VCaP (cell line): ENCODE results near the gene SPOCD1.

Experiments
- H3K27ac ChIP-seq: fragments of 450-650 bp; 2 replicates; pipeline ENCODE4 v1.5.1; 2017
- CTCF ChIP-seq: fragments of 450-650 bp; conservative IDR thresholded peaks from 2 replicates; pipeline ENCODE4 v1.5.1; 2017; ENCODE audit warnings: mild to moderate bottlenecking, moderate library complexity

SPOCD1 gene

DNA sequence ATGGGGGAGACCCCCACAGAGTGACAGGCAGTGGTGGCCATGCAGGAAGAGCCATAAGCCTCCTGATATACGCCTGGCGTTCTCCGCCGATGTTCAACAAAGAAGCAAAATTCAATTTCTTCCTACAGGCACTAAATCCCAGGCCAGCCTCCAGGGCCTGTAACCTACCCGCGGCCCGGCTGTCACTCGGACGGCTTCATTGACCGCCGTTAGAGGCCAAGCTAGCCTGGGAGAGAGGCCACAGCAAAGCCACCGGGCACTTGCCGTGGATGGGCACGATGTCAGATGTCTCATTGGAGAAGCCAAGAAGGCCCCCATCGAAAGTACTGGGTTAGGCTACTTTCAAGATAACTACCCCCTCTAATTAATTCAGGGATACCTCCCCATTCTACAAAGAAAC, 61.4 kb downstream of the SPOCD1 start:
- H3K27ac ChIP-seq: no peak overlapping the region
- TF ChIP-seq CTCF: no peak

DNA sequence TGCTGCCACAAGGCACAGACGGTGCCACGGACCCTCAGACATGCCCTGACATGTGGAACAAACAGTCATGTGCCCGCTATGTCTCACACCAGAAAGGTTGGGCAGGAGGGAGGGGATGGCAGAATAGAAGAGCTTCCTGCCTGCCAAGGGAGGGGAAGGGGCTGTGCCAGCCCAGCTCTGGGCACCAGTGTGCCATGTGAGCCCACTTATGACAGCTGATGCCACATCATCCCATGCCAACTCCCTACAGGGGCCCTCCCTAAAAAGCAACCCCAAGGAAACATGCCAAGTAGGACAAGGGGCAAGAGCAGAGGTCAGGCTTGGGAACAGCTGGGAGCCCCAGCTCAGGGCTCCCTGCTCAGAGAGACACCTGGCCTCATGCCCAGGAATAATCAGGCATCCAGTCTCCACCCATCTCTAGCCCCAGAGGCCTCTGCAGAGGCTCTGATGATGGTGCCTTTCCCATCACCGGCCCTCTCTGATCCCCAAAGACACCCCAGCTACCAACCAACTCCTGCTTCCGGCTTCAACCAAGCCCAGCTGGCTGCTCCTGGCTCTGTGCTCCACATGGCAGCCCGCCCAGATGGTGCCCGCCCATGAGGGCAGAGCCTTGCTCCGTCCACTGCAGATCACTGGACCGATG, 62.0 kb downstream of the SPOCD1 start:
- H3K27ac ChIP-seq: no peak overlapping the region
- no peak for TF ChIP-seq CTCF

GRCh38 chr1:31752952-31753475, 62.8 kb downstream of the SPOCD1 start:
- no peak overlapping the region for H3K27ac ChIP-seq
- TF ChIP-seq CTCF: no peak

- H3K27ac ChIP-seq: no peak overlapping the region
- TF ChIP-seq CTCF: no peak
These were observed 63.6 kb downstream of the SPOCD1 start for GRCh38 chr1:31752258-31752657.

DNA sequence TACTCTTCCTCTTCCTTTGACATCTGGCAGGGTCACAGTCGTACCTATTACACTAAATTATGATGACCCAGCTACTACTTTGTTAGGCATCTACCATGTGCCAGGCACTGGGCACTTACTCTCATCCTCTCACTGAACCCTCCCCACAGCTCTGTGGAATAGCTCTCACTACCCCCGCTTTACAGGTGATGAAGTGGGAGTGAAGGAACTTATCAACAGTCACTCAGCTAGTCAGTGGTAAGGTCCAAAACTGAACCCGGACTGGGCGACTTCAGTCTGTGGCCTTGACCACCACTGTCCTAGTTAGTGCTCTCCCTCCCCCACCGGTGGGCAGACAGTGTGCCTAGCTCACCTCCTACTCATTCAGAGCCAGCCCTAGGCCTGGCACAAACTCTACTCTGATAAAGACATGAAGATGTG, 64.0 kb downstream of the SPOCD1 start:
- H3K27ac ChIP-seq: no peak overlapping the region

DNA sequence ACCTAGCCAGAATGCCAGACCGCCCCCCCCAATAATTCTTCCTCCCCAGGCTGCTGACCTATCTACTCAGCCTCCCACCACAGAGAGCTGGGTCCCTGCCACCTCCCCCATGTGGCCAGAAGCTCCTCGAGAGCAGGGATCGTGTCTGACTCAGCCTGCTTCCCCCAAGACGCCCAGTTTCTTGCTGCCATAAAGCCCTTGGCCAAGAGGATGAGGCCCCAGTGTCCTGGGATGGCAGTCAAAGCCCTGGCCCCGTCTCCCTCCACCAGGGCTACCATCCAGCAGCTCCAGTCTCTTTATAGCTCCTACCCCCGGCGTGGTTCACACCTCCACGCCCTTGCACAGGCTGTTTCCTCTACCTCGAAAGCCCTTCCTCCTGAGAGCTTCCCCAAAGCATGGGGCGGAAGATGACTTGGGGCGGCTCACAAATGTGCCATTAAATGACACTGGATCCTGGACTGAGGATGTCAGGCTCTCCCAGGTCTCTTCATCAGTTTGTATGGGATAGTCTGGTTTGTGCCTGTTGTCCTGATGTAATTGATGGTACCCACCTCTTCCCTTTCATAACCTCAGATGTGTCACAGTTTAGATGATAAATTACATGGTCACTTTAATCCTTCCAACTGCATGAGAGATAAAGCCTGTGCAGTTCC, 64.8 kb downstream of the SPOCD1 start:
- TF ChIP-seq CTCF: no peak
- H3K27ac ChIP-seq: no peak overlapping the region

More for the DNA sequence above, 64.0 kb downstream of the SPOCD1 start:
- no peak for TF ChIP-seq CTCF

DNA sequence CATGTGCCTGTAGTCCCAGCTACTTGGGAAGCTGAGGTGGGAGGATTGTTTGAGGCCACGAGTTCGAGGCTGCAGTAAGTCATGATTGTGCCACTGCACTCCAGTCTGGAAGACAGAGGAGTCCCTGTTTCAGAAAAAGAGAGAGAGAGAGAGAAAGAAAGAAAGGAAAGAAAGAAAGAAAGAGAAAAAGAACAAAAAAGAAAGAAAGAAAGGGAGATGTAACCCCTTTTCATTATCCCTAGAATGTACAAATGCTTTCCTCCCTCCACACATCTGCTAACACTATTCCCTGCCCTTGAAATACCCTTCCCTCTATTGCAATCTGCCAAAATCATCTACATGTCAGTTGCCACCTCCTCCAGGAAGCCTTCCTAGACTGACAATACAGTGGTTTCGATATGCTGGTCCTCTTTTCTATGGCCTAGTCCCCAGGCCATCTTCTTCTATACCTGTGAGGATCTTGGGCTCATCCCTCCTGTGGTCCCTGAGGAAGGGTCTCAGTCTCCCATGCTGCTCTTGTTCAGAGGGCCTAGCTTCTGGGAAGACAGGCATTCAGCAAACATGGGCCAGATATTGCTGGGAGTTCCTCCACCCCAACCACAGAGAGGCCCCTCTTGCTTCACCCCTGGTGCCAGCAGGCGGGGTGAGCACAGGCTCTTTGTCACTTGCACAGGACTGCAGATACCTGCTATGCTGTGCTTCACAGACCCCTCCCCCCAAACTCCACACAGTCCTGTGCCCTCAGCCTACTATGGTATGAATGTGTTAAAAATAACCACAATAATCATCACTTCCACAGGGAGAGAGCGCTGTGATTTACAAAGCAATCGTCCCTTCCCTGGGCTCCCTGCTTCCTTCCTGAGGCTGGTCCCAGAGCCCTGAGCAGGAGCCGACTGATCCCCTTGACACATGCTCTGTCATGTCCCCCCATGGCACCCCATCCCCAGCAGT, 65.8 kb downstream of the SPOCD1 start:
- TF ChIP-seq CTCF: no peak
- H3K27ac ChIP-seq: no peak overlapping the region
